Activated CD8-positive, alpha-beta memory T cell treated with anti-CD3 and anti-CD28 coated beads, Interleukin-2, amount 50 U/mL, for 4 hours (primary cell): ENCODE data around the gene GLI3.

Experiments used
- DNase-seq: peaks from one replicate; pipeline ENCODE4 v3.0.0-alpha.2; 2020

Gene GLI3

GRCh38 chr7:42236976-42237810, at the start of gene GLI3:
TSS of gene GLI3 (minus strand) at chr7:42237209. CDS start at chr7:42223253, 13,956 bp downstream.
- no peak for DNase-seq

DNA sequence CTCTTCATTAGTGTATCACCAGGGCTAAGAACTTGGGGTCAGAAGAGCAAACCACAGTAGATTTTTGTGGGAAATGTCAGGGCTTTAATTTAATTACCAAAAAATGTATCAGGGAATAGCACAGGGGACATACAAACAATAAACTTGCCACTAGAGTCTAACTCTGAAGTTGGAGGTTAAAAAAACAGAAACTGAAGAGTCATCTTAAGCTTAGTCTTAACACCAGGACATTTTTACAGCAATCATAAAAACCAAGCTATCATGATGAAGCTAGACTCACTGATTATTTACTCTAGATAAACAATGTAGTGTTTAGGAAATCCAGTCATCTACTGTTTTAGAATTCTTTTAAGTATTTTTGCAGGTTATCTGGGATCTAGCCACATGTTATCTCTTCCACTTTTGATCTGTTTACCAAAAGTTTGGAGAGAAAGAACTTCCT, 48.4 kb upstream of the GLI3 start:
- DNase-seq = no peak

- DNase-seq = no peak
Observed at GRCh38 chr7:42283553-42283952, 46.5 kb upstream of the GLI3 start.

- no peak for DNase-seq
Observed at GRCh38 chr7:42278344-42278743, 41.3 kb upstream of the GLI3 start.

DNA sequence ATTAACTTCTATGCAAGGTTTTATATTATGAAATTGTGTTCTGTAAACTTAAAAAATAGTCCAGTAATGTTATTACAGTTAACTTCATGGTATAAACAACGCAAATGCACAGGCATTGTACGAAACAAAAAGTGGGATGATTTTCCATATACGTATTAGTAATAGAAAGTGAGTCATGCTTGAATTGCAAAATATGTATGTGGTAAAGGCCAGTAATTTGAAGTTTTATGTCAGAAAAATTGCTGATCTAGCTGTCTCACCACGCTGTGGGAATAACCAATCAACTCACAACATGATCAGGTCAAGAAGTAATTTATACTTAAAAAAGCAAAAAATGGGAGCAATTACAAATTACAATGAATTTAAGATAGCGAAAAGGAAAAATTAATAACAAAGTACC, 37.0 kb upstream of the GLI3 start:
- no peak for DNase-seq

DNA sequence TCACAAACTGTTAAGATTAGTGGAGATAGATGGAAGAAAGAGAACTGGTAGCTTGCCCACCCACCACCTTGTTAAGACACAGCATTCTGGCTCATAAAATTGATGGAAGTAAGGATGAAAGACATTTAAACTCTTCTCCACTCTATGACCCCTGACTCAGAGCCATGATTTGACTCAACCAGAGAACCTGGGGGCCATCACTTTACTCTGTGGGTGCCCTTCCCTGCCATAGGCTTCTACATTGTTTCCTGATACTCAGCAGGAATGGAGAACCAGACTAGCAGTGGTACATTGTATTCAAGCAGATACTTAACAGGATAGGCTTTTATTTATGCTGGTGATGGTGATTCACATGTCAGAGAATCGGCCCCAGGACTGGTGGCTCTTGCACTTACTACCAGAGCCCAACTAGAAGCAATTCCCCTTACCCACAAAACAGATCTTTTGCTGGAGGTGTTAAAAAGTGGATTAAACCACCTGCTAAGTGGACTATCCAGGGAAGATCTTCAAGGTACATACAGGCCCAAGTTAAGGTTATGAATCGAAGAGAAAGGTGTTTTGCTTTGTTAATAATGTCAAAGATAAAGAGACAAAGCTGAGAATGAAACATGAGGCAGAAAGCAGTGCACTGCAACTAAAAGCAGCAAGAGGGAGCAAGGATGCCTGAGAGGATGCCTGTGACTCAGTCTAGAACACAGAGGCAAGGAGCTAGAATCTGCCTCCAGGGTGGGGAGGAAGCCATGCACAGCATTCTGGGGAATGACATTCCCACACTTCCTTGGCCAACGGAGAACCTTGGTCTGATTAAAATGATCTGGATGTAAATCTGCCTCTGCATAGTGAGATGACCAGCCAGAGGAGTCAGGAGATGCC, 36.0 kb upstream of the GLI3 start:
- DNase-seq = no peak

DNA sequence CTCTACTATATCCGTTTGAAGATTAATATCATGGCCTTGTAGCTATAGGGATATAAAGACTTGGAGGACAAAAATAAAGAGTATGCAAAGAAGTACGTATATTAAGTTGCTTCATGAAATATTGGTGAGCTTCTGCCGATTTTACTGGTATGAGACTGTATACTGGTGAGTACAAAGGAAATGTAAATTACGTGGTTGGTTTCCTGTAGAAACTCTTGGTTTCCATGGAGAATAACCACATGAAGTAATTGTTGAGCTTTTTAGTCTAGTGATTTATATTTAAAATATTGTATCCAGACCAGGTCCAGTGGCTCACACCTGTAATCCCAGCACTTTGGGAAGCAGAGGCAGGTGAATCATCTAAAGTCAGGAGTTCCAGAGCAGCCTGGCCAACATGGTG, 32.2 kb upstream of the GLI3 start:
- no peak for DNase-seq

- DNase-seq = no peak
Observed at GRCh38 chr7:42264702-42265101, 27.7 kb upstream of the GLI3 start.

- no peak for DNase-seq
Observed at GRCh38 chr7:42263971-42264370, 27.0 kb upstream of the GLI3 start.

GRCh38 chr7:42262964-42263363, 26.0 kb upstream of the GLI3 start:
- DNase-seq = no peak

GRCh38 chr7:42254217-42254616, 17.2 kb upstream of the GLI3 start:
- no peak for DNase-seq

DNA sequence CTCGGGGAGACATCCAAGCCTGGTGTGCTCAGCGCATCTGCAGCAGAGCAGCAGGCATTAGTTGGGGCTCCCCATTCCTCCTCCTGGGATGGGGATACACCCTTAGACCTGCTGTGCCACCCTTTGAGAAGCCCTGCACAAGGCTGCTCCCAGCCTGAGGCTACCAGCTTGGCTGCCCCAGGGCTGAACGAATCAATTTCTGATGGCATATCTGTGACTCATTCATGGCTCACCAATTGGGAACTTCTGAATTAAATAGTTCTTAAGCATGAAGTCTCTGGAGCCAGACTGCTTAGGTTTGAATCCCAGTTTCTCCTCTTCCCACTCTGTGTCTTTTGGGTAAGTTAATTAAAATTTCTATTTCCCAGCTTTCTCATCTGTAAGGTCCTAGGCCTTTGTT, 16.3 kb upstream of the GLI3 start:
- no peak for DNase-seq

- no peak for DNase-seq
Observed at GRCh38 chr7:42250411-42250810, 13.4 kb upstream of the GLI3 start.

DNA sequence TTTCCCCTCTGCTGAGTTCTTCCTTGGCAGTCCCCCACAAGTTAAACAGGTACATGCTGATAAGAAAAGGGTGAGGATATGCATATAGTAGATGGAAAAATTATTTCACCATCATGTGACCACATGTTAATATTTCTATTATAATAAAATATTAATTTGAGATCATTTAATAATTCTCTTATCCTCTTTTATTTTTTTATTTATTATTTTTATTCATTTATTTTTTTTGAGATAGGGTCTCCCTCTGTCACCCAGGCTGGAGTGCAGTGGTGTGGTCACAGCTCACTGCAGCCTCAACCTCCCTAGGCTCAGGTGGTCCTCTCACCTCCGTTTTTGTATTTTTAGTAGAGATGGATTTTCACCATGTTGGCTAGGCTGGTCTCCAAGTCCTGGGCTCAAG, 11.6 kb upstream of the GLI3 start:
- no peak for DNase-seq

DNA sequence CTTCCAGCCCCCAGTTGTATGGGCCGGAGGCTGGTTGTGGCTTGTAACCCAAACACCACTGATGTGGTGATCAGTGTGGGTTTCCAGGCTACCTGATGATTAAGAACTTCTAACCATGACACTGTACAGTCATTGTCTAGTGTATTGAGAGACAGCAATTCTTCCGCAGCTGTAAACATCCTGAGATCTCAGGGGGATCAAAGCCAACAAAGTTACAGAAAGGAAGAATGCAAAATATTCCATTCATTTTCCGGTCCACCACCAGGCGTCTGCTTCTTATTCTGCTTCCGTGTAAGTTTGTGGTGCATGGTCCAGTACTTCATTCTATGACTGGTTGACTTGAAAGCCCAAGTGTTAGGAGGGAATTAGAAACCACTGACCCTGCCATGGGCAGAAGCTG, 10.3 kb upstream of the GLI3 start:
- DNase-seq = no peak

DNA sequence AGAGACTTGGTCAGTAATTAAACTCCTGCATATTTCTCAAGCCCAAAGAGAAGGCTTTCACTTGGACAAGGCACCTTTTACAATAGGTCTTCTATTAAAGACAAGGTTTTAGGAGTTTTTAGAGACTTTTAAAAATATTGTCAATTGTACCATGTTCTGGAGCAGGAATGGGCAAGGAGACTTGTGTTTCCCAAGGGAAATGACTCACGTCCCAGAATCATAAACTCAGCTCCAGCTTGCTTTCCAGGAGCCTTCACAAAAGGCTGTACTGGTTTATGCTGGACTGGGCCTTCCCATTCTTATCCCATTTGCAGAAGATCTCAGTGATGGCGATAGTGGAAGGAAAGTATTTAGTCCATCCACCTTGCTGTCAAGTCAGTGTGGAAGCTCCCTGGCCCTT, 7.8 kb upstream of the GLI3 start:
- DNase-seq = no peak

- no peak for DNase-seq
Observed at GRCh38 chr7:42242381-42242780, 5.4 kb upstream of the GLI3 start.

DNA sequence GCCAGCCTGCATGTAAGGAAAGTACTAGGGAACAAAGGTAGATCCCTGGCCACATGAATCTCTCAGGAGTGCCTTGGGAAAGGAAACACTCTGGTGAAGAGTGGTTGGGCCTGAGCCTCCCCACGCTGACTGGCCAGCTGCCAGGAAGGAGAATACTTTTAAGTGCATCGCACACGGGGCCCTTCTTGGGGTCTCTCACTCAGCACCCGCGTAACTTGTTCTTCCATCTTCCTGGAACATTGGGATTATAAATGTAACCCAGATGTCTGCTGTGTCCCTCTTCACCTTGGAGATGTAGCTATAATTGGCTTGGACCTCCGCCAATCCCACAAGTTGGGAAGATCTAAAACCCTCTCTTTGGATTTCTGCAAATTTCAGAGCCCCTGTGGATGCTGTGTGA, 4.4 kb upstream of the GLI3 start:
- DNase-seq = no peak

GRCh38 chr7:42240416-42240815, 3.4 kb upstream of the GLI3 start:
- no peak for DNase-seq

DNA sequence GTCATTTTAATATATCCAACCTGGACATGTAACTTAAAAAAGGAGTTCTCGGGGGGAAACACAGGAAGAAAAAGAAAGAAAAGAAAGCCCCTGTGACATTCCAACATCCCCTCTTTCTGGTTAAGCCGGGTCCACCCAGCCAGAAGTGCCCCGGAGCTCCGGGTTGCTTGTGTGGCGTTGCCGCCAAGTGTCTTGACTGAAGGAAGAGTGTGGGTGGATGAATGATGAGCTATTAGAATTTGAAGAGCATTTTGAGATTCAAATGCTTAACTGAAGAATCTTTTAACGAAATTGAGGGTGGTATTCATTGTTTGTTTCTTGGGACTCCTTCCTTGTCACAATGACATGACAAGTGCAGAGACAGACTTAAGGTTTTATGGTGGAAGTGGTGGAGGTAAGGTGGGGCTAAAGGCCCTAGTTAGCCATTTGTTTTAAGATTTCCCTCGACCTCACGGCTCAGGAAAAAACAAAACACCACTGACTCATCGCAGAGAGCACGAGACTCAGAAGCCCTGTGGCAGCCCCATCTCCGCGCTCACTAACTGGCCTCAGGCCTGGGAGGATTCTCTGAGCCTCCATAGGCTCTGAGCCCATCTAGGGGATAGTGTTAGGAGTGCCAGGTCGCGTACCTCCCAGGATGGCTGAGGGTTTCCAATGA, 1.8 kb upstream of the GLI3 start:
- DNase-seq = no peak

DNA sequence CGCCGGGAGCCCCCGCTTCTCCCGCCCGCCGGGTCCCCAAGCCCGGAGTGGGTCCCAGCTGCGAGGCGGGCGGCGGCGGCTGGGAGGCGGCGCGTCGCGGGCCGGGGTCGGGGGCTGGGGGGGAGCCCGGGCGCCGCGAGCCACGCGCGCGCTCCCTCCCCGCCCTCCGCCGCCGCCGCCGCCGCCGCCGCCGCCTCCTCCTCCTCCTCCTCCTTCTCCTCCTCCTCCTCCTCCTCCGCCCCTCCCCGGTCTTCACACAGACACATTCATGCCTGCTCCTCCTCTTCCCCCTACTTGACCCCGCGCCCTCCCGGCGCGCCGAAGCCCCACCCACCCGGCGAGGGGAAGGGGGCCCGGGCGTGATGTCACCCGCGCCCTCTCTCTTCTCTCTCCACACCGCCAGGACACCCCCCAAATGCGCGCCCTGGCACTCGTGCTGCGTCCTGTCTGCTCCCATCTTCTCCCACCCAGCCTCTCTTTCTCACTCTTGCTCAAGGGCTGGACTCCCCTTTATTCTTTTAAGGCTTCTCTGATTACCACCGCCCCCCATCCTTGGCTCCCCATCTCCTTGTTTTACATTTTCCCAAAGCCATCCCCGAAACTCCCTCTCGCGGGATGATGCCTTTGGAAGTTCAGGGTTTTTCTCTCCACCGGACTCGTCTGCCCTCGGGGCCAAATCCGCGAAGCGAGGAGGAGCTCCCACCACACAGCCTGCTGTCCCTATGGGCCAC, 967 bp upstream of the GLI3 start:
- no peak for DNase-seq

DNA sequence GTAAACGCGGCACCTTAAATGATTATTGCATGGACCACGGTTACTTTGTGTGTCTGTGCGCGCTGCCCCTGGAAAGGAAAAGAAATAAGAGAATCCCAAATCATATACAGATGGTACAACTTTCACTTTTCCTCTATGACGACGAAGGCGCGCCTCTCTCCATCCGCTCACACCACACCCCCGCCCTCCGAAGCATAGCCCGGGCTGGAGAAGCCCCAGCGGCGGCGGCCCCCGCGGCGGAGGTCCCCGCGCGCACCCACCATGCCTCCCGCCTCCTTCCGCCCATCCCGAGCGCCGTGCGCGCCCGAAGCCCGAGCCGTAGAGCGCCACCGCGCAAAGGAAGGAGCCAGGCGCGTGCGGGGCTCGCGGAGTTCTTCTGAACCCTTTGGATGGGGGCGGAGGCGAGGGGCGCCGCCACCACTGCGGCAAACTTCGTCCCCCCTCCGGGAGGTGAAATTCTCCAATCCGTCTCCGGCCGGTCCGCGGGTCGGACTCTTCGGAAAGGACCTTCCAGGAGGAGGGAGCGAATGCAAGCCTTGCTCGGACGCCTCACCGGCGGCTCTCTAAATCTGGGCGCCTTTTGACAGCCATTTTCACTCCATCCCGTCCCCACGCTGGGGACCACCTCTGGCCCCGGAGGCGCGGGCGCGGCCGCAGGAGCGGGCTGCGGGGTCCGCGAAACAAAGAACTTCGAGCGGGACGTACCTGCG, 588 bp downstream of the GLI3 start:
- DNase-seq = no peak
